ENCODE data around the gene DRAP1.

GRCh38 chr11:65870706-65871681, 48.2 kb upstream of the DRAP1 start:
- TF ChIP-seq ZNF274 (IDR thresholded peaks at IDR 0.05; ENCODE audit: low read depth, low read length) (no peak), YY1 (IDR thresholded peaks at IDR 0.05; ENCODE audit: insufficient read depth, insufficient read length) (no peak), SUZ12 (IDR thresholded peaks at IDR 0.05; ENCODE audit: extremely low read depth, insufficient read depth, insufficient read length) (no peak)
